Left ventricle myocardium inferior (tissue), 1 donor: Measurements from ENCODE around the gene RAMP2. TPM values are rescaled to one million over a fixed set of nuclear protein-coding genes. Genes with fewer than 3 reads are reported as not detected.

Experiments
- DNase-seq: peaks from one replicate; pipeline ENCODE4 v3.0.0-alpha.2; 2020
- H3K27ac ChIP-seq: fragments of 200-600 bp; replicated peaks from 2 replicates; pipeline ENCODE4 v1.8.0; 2021
- H3K27me3 ChIP-seq: fragments of 200-600 bp; 2 replicates; pipeline ENCODE4 v1.8.0; 2021; ENCODE audit warnings: low read depth
- H3K36me3 ChIP-seq: fragments of 200-600 bp; 2 replicates; pipeline ENCODE4 v1.8.0; 2021
- H3K4me1 ChIP-seq: fragments of 200-600 bp; 2 replicates; pipeline ENCODE4 v1.8.0; 2021
- H3K4me3 ChIP-seq: fragments of 200-600 bp; 2 replicates; pipeline ENCODE4 v1.8.0; 2021; ENCODE audit warnings: mild to moderate bottlenecking, moderate library complexity
- H3K9me3 ChIP-seq: fragments of 200-600 bp; replicated peaks from 2 replicates; pipeline ENCODE4 v1.8.0; 2021
- CTCF ChIP-seq: fragments of 200-600 bp; IDR thresholded peaks from 2 replicates; pipeline ENCODE4 v1.8.0; 2021; ENCODE audit warnings: antibody characterized with exemption, mild to moderate bottlenecking, borderline replicate concordance
- intact Hi-C: fragments of 100-400 bp; cut with micrococcal nuclease; formaldehyde crosslinking; loops from one replicate; pipeline ENCODE4 v1.11.0; 2022
- total RNA-seq: library from RNA; stranded (reverse); fragmentation: NEBNext Ultra II Directional; extraction: Animal tissue kit (Norgen Biotek cat#: 25700); gene quantifications from one replicate; pipeline ENCODE4 v1.2.1, GENCODE V29; 2021
- donor health status: DM: no; HTN: yes; CAD: no; lungs with severe emphysema.

RAMP2 gene
- total RNA-seq, 1 donor from 2014 or later, result 37.7 TPM

DNA sequence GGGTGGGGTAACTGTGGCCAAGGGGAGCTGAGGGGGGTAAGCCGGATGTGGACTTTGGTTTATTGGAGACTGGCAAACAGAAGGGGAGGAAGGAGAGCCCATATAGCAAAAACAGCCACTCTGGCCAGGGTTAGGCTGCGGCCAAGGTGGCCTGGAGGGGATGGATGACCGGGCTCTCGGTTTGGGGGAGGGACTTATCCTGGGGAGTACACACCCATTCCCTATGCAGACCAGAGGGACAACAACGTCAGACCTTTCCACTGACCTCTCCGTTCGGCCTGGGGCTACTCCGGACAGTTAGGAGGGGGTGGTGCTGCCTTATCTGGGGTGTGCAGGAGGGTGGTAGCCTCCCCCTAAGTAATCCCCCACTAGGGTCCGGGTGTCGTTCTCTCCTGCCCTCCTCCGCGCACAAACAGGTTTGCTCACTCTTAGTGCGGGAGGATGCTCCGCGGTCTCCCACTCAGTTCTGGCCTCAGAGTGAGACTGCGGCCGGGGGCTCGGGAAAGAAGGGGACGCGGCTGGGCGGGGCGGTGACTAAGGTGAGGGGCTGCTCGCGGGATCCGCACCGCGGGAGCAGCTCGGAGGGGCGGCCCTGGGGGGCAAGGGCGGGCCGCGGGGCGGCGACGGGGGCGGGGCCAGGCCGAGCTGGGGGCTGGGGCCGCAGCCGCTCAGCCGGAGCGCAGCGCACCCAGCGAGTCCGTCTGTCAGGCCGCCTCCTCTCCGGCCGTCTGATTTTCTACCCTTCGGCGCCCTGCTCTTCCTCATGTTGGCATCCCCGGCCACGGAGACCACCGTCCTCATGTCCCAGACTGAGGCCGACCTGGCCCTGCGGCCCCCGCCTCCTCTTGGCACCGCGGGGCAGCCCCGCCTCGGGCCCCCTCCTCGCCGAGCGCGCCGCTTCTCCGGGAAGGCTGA, 19.2 kb downstream of the RAMP2 start, which contains the start of gene WNK4:
Gene WNK4, plus strand, starts transcription at position 675 of the 915 bp plus-strand sequence. Its CDS starts 89 bp downstream, at position 764.
- Histone ChIP-seq H3K4me1 (peaks cover 33% of the 10 kb centered on the region), H3K9me3 (no peaks in the 10 kb centered on the region), H3K36me3 (peaks cover 47% of the 10 kb centered on the region), H3K27me3 (peaks cover 57% of the 10 kb centered on the region), H3K4me3 (peak within 1 kb of the TSS; percentile 60), H3K27ac (no peak within 1 kb of the TSS)
- no peak for TF ChIP-seq CTCF
- intact Hi-C loops, result no loop called here
- DNase-seq, result no peak

GRCh38 chr17:42780851-42781638, 20.0 kb downstream of the RAMP2 start:
- Histone ChIP-seq H3K4me1 (peaks cover 35% of the 10 kb centered on the region), H3K36me3 (peaks cover 38% of the 10 kb centered on the region), H3K27ac (no peak overlapping the region), H3K4me3 (peak overlapping the region; percentile 60), H3K27me3 (peaks cover 66% of the 10 kb centered on the region), H3K9me3 (no peaks in the 10 kb centered on the region)
- intact Hi-C loops, result no loop called here
- TF ChIP-seq CTCF, result no peak
- DNase-seq, result no peak

GRCh38 chr17:42781639-42782165, 20.7 kb downstream of the RAMP2 start:
- Histone ChIP-seq H3K36me3 (peaks cover 32% of the 10 kb centered on the region), H3K4me1 (peaks cover 35% of the 10 kb centered on the region), H3K9me3 (no peaks in the 10 kb centered on the region), H3K4me3 (no peak overlapping the region), H3K27me3 (peaks cover 72% of the 10 kb centered on the region), H3K27ac (no peak overlapping the region)
- DNase-seq, result no peak
- intact Hi-C loops, result no loop called here
- TF ChIP-seq CTCF, result no peak

GRCh38 chr17:42782166-42783061, 21.4 kb downstream of the RAMP2 start:
- TF ChIP-seq CTCF, result no peak
- H3K4me3 ChIP-seq, result no peak overlapping the region
- peaks cover 80% of the 10 kb centered on the region for H3K27me3 ChIP-seq
- no peak for DNase-seq
- no peak overlapping the region for H3K27ac ChIP-seq
- no peaks in the 10 kb centered on the region for H3K9me3 ChIP-seq
- intact Hi-C loops, result no loop called here
- peaks cover 25% of the 10 kb centered on the region for H3K36me3 ChIP-seq
- H3K4me1 ChIP-seq, result peaks cover 35% of the 10 kb centered on the region
